ENCODE results near the gene ANAPC13. TPM values are rescaled to one million over a fixed set of nuclear protein-coding genes. Genes with fewer than 3 reads are reported as not detected.

Gene ANAPC13
- total RNA-seq: 40.7 and 48.2 TPM in 2 replicates

- DNase-seq (ENCODE audit: low read depth in 2 of 2): peak; percentile 99
Measured at GRCh38 chr3:134485718-134486576, at the start of gene ANAPC13, which contains the start of gene CEP63. Gene ANAPC13, minus strand, starts transcription at chr3:134485985. Its CDS starts 3,081 bp downstream, at chr3:134482904. Gene CEP63, plus strand, starts transcription at chr3:134486057. Its CDS starts 9,264 bp downstream, at chr3:134495321.

GRCh38 chr3:134535186-134535970 is 49.6 kb upstream of the ANAPC13 start:
- DNase-seq (ENCODE audit: low read depth in 2 of 2): no peak

GRCh38 chr3:134533493-134533892 is 47.7 kb upstream of the ANAPC13 start:
- DNase-seq (ENCODE audit: low read depth in 2 of 2): no peak

- no peak for DNase-seq (ENCODE audit: low read depth in 2 of 2)
Measured at GRCh38 chr3:134527538-134528186, 41.9 kb upstream of the ANAPC13 start.

- DNase-seq (ENCODE audit: low read depth in 2 of 2): peak in 1 of 2 donors; percentile 3
Measured at GRCh38 chr3:134527037-134527436, 41.3 kb upstream of the ANAPC13 start.

GRCh38 chr3:134526319-134526718 is 40.5 kb upstream of the ANAPC13 start:
- no peak for DNase-seq (ENCODE audit: low read depth in 2 of 2)

- DNase-seq (ENCODE audit: low read depth in 2 of 2): no peak
Measured at GRCh38 chr3:134525293-134525692, 39.5 kb upstream of the ANAPC13 start.

GRCh38 chr3:134522541-134522940 is 36.8 kb upstream of the ANAPC13 start:
- no peak for DNase-seq (ENCODE audit: low read depth in 2 of 2)

- DNase-seq (ENCODE audit: low read depth in 2 of 2): no peak
Measured at GRCh38 chr3:134517791-134518190, 32.0 kb upstream of the ANAPC13 start.

GRCh38 chr3:134516905-134517304 is 31.1 kb upstream of the ANAPC13 start:
- no peak for DNase-seq (ENCODE audit: low read depth in 2 of 2)

GRCh38 chr3:134511500-134511899 is 25.7 kb upstream of the ANAPC13 start:
- no peak for DNase-seq (ENCODE audit: low read depth in 2 of 2)

- no peak for DNase-seq (ENCODE audit: low read depth in 2 of 2)
Measured at GRCh38 chr3:134505485-134505884, 19.7 kb upstream of the ANAPC13 start.

- DNase-seq (ENCODE audit: low read depth in 2 of 2): no peak
Measured at GRCh38 chr3:134504132-134504531, 18.3 kb upstream of the ANAPC13 start.

- no peak for DNase-seq (ENCODE audit: low read depth in 2 of 2)
Measured at GRCh38 chr3:134503266-134503665, 17.5 kb upstream of the ANAPC13 start.

- no peak for DNase-seq (ENCODE audit: low read depth in 2 of 2)
Measured at GRCh38 chr3:134496471-134497071, 10.8 kb upstream of the ANAPC13 start.

- no peak for DNase-seq (ENCODE audit: low read depth in 2 of 2)
Measured at GRCh38 chr3:134495980-134496379, 10.2 kb upstream of the ANAPC13 start.

- no peak for DNase-seq (ENCODE audit: low read depth in 2 of 2)
Measured at GRCh38 chr3:134494495-134494894, 8.7 kb upstream of the ANAPC13 start.

- DNase-seq (ENCODE audit: low read depth in 2 of 2): peak; percentile 27 to 48
Measured at GRCh38 chr3:134487406-134487805, 1.6 kb upstream of the ANAPC13 start.

GRCh38 chr3:134486577-134487041 is 824 bp upstream of the ANAPC13 start:
- DNase-seq (ENCODE audit: low read depth in 2 of 2): peak in 1 of 2 donors; percentile 43

- peak; percentile 27 to 49 for DNase-seq (ENCODE audit: low read depth in 2 of 2)
Measured at GRCh38 chr3:134485075-134485717, 589 bp downstream of the ANAPC13 start.

Data from dermis microvascular lymphatic vessel endothelial cell (primary cell).